GM19324 (cell line): ENCODE results near the gene TNN.
A peak's percentile ranks its signal among the peaks of the same experiment; 100 is the strongest.

Experiments used
- ATAC-seq: cut with Tn5 transposase; IDR thresholded peaks from one replicate; pipeline ENCODE4 v1.9.1; 2021; ENCODE audit warnings: mild to moderate bottlenecking, moderate library complexity; ENCODE audit not compliant: unreplicated experiment, low FRiP score

Gene TNN

DNA sequence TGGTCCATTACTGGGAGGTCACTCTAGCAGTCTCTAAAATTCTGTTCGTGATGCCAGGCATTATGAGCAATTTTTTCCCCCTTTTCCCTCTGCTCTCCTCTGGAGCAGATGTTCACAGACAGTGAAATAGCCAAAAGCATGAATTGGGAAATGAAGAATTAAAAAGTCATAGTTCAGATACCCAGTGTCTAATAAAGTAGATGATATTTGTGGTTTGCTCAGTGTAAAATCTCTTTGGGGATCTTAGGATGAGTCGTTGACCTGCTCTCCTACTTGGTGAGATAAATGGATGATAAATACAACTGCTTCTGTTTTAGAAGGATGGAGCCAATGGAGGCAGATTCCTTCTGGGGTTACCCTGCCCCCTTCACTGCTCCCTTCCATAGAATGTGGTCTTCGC is 68.6 kb downstream of the TNN start:
- ATAC-seq, result no peak

DNA sequence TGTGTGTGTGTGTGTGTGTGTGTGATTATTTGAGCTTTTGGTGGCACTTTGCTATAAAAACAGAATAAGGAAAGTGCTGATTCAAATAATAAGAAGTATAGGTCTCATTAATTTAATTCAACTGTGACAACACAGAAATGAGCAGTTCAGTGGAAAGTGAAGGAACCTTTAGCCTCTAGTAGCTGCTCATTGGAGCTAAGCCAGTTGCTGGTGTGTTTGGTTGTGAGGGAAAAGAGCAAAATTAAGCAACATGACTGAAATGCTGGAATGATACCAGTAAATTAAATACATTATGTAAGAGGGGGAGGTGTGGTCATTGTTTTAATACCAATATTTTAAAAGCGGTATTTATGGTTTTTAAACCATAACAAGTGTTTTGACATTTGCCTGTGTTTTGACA is 69.7 kb downstream of the TNN start:
- ATAC-seq, result no peak

GRCh38 chr1:175138579-175138978 is 70.9 kb downstream of the TNN start:
- ATAC-seq, result no peak

- ATAC-seq, result no peak
Measured at GRCh38 chr1:175145899-175146528, 78.4 kb downstream of the TNN start.

DNA sequence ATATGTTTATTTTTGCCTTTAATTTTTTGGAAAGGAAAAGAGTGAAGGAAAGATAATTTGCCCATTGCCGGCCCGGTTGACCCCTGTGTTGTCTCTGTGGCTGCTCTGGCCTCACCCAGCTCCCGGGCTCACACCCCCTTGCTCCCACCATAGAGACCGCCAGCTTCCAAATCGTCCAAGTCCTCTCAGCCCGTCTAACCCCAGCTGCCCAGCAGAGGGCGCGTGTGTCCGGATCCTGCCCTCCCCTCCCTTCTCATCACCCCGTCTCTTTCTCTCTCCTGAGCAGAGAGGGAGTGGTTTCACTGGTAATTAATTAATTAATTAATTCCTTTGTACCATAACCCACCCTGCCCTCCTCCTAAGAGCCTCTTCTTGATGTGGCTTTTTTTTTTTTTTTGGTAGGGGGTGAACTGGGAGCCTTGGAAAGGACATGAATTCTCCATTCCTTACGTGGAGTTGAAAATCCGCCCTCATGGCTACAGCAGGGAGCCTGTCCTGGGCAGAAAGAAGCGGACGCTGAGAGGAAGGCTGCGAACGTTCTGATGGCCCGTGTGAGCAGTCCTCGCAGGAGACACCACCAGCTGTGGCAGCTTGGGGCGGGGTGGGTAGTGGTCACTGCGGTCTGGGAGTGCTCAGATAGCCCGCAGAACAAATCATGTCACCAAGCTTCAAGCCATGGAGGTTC is 79.0 kb downstream of the TNN start:
- ATAC-seq, result no peak

DNA sequence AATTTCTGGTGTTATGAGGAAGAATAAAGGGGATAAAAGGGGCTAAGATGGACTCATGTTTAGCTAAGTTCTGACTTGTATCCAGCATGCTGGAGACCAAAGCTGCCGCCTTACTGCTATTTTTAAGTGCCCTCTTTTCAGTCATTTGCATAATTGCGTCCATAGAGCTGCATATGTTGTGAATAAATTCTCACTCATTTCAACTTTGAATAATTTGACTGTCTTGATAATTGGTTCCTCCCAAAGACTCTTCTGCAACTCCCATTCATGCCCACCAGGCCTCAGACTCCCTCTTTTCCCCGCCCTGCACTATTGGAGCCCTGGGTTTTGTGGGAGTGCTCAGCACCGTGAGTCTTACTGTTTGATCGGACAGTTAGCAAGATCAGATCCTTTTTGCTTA is 79.9 kb downstream of the TNN start:
- no peak for ATAC-seq

DNA sequence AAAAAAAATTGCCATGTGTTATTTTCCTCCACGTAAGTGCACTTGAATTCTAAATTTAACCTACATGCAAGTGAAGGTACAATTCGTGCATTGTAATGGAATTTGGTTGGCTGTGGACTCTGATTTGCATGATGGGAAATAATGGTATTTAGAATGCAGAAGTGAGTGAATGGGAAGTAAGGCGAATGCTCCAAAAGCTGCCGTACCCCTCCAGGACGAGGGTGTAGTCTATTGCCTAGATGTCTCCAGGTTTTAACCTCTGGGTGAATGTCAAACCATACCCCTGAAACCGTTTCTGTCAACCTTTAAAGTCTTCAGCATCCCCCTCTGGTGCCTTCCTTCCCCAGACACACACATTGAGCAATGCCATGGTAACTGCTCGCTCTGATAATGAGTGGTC is 80.4 kb downstream of the TNN start:
- ATAC-seq, result no peak

GRCh38 chr1:175150596-175151319 is 83.1 kb downstream of the TNN start:
- ATAC-seq, result no peak

GRCh38 chr1:175152006-175152652 is 84.5 kb downstream of the TNN start:
- no peak for ATAC-seq

DNA sequence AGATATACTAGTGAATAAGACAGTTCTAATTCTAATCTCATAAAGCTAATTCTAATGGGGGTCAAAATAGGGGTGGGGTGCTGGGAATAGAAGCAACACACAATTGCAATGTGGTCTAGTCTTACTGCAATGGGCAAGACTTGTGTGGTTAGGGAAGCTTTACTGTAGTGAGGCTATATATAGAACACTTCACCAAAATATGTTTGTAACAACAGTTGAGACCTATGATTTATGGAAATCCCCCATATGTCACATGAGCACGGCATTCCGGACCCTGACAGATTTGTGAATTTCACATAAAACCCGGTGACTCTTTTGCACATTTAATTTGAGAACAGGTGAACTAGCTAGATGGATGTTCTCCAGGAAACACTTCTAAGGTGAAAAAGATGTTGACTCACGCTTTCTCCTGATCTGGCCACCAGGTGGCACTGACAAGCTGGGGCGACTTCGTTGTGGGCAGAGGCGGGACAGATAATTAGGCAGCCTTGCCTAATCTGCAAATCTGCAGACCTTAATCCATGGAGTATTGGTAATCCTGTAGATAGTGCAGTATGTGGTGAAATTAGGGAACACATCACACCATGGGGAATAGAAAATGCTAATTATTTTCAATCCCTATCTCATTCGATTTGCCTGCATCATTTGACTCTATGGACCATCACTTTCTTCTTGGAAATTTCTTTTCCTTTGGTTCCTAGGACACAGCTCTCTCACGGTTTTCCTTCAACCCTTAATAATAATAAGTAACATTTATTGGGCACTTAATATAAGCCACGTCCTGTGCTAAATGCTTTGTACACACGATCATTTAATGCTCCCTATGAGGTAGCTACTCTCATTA is 87.2 kb downstream of the TNN start:
- ATAC-seq, result peak; percentile 45

- ATAC-seq, result no peak
Measured at GRCh38 chr1:175155473-175155856, 87.8 kb downstream of the TNN start.

DNA sequence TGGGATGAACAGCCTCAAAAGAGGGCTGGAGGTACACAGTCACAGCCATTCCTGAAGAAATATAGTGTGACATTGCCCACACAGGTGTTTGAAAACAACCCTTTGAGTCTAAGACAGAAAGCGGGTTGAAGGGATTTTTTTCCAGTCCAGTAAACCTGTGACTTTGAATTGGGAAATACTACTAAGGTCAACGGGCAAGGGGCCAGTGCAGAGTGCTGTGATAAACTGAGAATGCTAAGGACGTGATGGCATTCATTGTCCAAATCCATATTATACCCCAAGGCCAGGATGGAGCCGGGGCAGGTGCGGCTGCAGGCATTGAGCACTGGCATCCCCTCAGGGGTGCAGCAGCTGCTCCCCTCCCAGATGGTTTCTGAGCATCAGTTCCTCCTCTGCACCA is 88.3 kb downstream of the TNN start:
- no peak for ATAC-seq

DNA sequence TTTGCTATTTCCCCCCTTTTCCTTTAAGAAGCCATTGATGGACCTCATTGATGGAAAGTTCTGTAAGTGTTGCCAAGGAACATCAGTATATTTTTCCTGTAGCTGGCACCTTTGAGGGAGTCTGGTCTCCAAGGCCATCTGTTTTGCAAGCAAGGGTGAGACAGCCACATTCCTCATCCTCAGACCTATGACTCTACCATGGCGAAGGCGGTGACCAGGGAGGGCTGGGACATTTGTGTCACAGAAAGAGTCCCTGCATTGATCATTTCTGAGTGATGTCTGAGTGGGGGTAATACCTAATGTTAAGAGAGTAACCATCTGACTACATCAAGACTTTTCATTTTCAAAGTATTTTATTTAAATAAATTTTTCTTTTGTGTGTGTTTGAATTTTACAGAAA is 89.6 kb downstream of the TNN start:
- no peak for ATAC-seq

DNA sequence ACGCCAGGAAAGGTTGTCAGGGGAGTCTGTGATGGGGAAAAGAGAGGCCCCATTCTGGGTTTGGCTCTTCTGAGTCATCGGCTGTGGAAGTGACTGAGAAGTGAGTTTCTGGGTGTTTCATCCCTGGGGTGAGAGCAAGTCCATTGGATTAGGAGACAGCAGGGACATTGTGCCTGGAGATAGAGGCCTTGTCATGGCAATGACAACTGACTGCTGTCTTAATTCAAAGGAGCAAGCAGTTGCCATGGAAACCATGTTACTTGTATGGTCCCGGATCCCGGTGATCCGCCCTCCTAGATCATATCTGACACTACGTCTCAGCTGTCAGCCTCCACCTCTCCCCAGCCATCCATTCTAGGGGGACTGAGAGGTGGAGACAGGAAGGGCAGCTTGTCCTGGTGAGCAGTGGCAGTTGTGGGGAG is 90.5 kb downstream of the TNN start:
- ATAC-seq, result no peak

DNA sequence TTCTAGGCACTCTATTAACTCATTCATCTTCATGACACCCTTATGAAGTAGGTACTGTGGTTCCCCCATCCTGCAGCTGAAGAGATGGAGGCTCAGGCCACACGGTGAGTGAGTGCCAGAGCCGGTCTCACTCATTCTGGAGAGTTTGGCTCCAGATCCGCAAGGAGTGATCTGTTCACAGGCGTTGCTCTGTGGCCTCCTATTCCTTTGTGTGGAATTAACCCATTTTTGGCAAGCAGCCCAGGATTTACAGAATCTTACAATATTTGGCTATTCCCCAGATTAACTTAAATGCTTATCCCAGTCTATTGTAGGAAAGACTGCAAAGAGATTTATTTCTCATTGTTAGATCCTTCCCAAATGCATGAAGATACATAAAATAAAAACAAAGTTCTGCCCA is 95.3 kb downstream of the TNN start:
- ATAC-seq, result no peak

DNA sequence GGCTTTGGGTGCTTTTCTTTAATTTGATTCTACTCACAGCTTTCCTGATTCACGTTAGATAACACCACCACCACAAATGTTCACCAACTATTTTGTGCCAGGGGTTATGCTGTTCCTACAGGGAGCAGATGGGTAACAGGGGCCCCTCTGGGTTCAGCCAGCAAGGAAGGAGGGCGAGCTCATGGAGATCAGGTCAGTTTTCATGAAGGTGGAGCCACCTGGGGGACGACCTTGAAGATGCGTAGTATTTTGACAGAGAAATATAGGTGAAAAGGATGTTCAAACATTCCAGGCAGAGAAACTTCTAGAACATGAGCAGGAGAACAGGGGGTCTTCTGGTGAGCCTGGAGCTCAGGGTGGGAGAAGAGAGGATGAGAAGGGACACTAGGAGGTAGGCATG is 96.1 kb downstream of the TNN start:
- no peak for ATAC-seq

DNA sequence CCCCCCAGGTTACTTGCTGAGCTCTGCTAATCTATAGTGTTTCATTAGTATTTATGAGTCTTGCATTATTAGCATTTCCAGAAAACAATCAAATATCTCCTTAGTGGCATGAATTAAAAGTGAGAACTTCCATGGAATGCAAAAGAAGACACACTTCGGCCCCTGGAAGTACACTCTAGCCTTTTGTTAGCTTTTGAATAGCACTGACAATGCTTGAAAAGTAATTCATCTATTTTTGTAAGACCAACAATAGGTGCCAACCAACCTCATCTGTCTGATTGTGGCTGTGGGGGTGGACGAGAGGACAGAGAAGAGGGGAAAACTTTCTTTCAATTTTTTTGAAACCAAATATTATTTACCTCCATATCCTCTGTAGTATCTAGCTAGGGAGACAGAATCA is 97.1 kb downstream of the TNN start:
- no peak for ATAC-seq

DNA sequence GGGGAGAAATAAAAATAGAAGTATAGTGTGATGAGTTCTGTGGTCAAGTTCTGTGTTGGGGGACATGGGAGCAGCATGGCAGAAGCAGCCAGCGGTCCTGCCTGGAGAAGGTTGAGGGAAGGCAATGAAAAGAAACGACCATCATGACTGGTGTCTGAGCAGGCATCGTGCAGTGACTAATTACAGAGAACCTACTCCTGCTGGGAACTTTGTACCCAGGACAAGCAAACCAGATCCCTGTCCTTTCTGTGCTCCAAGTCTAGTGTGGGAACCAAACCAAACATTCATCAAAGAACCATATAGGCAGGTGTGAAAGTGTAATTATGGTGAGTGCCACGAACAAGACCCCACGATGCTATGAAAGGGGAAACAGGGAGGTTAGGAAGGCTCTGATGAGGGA is 99.1 kb downstream of the TNN start:
- no peak for ATAC-seq

- no peak for ATAC-seq
Measured at GRCh38 chr1:175167861-175168260, 100.2 kb downstream of the TNN start.

DNA sequence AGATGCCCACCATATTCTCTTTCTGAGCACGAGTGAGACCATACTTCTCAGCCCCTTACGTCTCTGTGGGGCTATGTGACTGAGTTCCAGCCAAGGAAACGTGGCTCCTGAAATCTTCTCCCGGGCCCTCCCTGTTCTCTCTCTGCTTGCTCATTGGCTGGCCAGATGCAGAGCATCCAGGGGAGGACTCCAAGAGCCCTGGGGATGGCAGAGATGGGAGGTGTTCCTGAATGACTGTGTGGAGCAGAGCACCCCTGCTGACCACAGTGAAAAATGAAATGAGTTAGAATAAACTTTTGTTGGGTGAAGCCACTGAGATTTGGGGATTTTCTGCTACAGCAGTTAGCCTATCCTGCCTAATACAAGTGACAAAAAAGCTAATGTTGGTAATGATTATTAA is 101.1 kb downstream of the TNN start:
- ATAC-seq, result no peak
